Thymus (tissue), 11 donors: Measurements from ENCODE around the gene SYT14. TPM values are rescaled to one million over a fixed set of nuclear protein-coding genes. Genes with fewer than 3 reads are reported as not detected.

Source experiments
- DNase-seq, 9 donors: peaks; one replicate each; pipeline ENCODE4 v3.0.0-alpha.2; 2013; ENCODE audit warnings: low spot score in 9 of 9, low read depth in 6 of 9, missing footprints in 1 of 9
- H3K27ac ChIP-seq, 2 donors: one replicate each; pipeline ENCODE4 v1.5.1; 2013; ENCODE audit warnings: control low read depth in 1 of 2, low read depth in 1 of 2, low read length in 1 of 2, mild to moderate bottlenecking in 1 of 2, moderate library complexity in 1 of 2
- H3K27me3 ChIP-seq, 2 donors: one replicate each; pipeline ENCODE4 v1.5.1; 2013; ENCODE audit warnings: low read length in 1 of 2; ENCODE audit not compliant: control insufficient read depth in 2 of 2, insufficient read depth in 1 of 2
- H3K36me3 ChIP-seq, 2 donors: one replicate each; pipeline ENCODE4 v1.5.1; 2013; ENCODE audit warnings: low read length in 1 of 2, mild to moderate bottlenecking in 1 of 2, moderate library complexity in 1 of 2; ENCODE audit not compliant: control insufficient read depth in 2 of 2, insufficient read depth in 2 of 2
- H3K4me1 ChIP-seq, 2 donors: one replicate each; pipeline ENCODE4 v1.5.1; 2013; ENCODE audit warnings: low read length in 2 of 2; ENCODE audit not compliant: control insufficient read depth in 2 of 2, insufficient read depth in 2 of 2
- H3K4me3 ChIP-seq, 2 donors: one replicate each; pipeline ENCODE4 v1.5.1; 2013; ENCODE audit warnings: low read length in 2 of 2, control low read depth in 1 of 2, mild to moderate bottlenecking in 1 of 2
- H3K9me3 ChIP-seq, 2 donors: one replicate each; pipeline ENCODE4 v1.5.1; 2013; ENCODE audit warnings: low read length in 1 of 2, mild to moderate bottlenecking in 1 of 2; ENCODE audit not compliant: control insufficient read depth in 2 of 2, insufficient read depth in 1 of 2
- WGBS: extraction: QIAGEN DNeasy Blood & Tissue Kit; methylation state at CpG from one replicate; pipeline ENCODE4 v1.1.7; 2013; 5-methylcytosine and 5-hydroxymethylcytosine counted together
- polyA plus RNA-seq: library from polyadenylated mRNA; stranded (reverse); fragments of 200-250 nt; gene quantifications from one replicate; pipeline ENCODE4 v1.2.3, GENCODE V29; 2013
- total RNA-seq: library from RNA; stranded (reverse); fragments of 120-200 nt; gene quantifications from one replicate; pipeline ENCODE4 v1.2.4, GENCODE V29; 2013
- donor health status: healthy.

SYT14 gene
- total and polyA plus RNA-seq, 2 donors = 0.05 to 0.16 TPM

- no peaks in the 10 kb centered on the region for H3K9me3 ChIP-seq
- no peaks in the 10 kb centered on the region for H3K27me3 ChIP-seq
- no peaks in the 10 kb centered on the region for H3K36me3 ChIP-seq
- H3K4me1 ChIP-seq = no peaks in the 10 kb centered on the region
- no peak overlapping the region for H3K27ac ChIP-seq
- 91% methylated on average over 2 of the region's 2 CpGs for WGBS
- H3K4me3 ChIP-seq = no peak overlapping the region
- DNase-seq = no peak
These were observed 58.3 kb downstream of the SYT14 start for GRCh38 chr1:209996348-209996747.

- 75% methylated on average over 1 of the region's 1 CpG for WGBS
These were observed 61.0 kb downstream of the SYT14 start for GRCh38 chr1:209999005-209999404.

GRCh38 chr1:210001751-210002150 is 63.7 kb downstream of the SYT14 start:
- 86% methylated on average over 3 of the region's 3 CpGs for WGBS
- no peak overlapping the region for H3K27ac ChIP-seq
- no peak for DNase-seq
- H3K9me3 ChIP-seq = no peaks in the 10 kb centered on the region
- H3K4me3 ChIP-seq = no peak overlapping the region
- H3K36me3 ChIP-seq = no peaks in the 10 kb centered on the region
- no peaks in the 10 kb centered on the region for H3K27me3 ChIP-seq
- no peaks in the 10 kb centered on the region for H3K4me1 ChIP-seq

More at GRCh38 chr1:209999005-209999404, 61.0 kb downstream of the SYT14 start:
- H3K4me1 ChIP-seq = no peaks in the 10 kb centered on the region
- no peaks in the 10 kb centered on the region for H3K9me3 ChIP-seq
- H3K27me3 ChIP-seq = no peaks in the 10 kb centered on the region
- H3K27ac ChIP-seq = no peak overlapping the region
- no peak overlapping the region for H3K4me3 ChIP-seq
- H3K36me3 ChIP-seq = no peaks in the 10 kb centered on the region
- DNase-seq = no peak

DNA sequence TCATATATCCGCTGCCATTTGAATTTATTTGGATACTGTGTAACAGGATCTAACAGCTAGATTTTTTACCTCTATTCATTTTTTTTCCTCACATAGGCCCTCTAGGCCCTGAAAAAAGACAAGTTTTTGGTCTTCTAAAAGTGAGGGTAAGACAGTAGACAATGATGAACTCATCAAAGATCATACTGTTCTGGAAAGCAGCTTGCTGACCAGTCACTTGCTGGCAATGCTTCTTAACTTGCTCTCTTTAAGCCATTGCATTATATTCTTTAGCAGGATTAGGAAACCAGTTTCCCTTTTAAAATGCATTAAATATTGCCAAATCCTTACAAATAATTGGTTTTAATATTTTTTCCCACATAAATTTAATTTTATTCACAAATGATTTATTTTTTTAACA is 65.5 kb downstream of the SYT14 start:
- Histone ChIP-seq H3K27ac (no peak overlapping the region), H3K4me3 (no peak overlapping the region), H3K4me1 (no peaks in the 10 kb centered on the region), H3K9me3 (no peaks in the 10 kb centered on the region), H3K27me3 (no peaks in the 10 kb centered on the region), H3K36me3 (no peaks in the 10 kb centered on the region)
- WGBS = 97% methylated on average over 1 of the region's 1 CpG
- no peak for DNase-seq

GRCh38 chr1:210010161-210010560 is 72.1 kb downstream of the SYT14 start:
- Histone ChIP-seq H3K36me3 (no peaks in the 10 kb centered on the region), H3K27ac (no peak overlapping the region), H3K4me1 (no peaks in the 10 kb centered on the region), H3K27me3 (no peaks in the 10 kb centered on the region), H3K9me3 (no peaks in the 10 kb centered on the region), H3K4me3 (no peak overlapping the region)
- DNase-seq = no peak
- 97% methylated on average over 2 of the region's 2 CpGs for WGBS

- no peaks in the 10 kb centered on the region for H3K9me3 ChIP-seq
- no peaks in the 10 kb centered on the region for H3K27me3 ChIP-seq
- H3K36me3 ChIP-seq = no peaks in the 10 kb centered on the region
- H3K4me3 ChIP-seq = no peak overlapping the region
- WGBS = 95% methylated on average over 4 of the region's 4 CpGs
- DNase-seq = no peak
- H3K27ac ChIP-seq = no peak overlapping the region
- no peaks in the 10 kb centered on the region for H3K4me1 ChIP-seq
These were observed 83.3 kb downstream of the SYT14 start for GRCh38 chr1:210021145-210021860.

- no peaks in the 10 kb centered on the region for H3K36me3 ChIP-seq
- H3K9me3 ChIP-seq = no peaks in the 10 kb centered on the region
- H3K4me1 ChIP-seq = no peaks in the 10 kb centered on the region
- H3K4me3 ChIP-seq = no peak overlapping the region
- no peak overlapping the region for H3K27ac ChIP-seq
- H3K27me3 ChIP-seq = no peaks in the 10 kb centered on the region
- DNase-seq = no peak
These were observed 84.0 kb downstream of the SYT14 start for GRCh38 chr1:210022044-210022443.

GRCh38 chr1:210024282-210024681 is 86.3 kb downstream of the SYT14 start:
- Histone ChIP-seq H3K4me3 (no peak overlapping the region), H3K4me1 (no peaks in the 10 kb centered on the region), H3K9me3 (no peaks in the 10 kb centered on the region), H3K27me3 (no peaks in the 10 kb centered on the region), H3K36me3 (no peaks in the 10 kb centered on the region), H3K27ac (no peak overlapping the region)
- no peak for DNase-seq
- WGBS = 97% methylated on average over 2 of the region's 2 CpGs

DNA sequence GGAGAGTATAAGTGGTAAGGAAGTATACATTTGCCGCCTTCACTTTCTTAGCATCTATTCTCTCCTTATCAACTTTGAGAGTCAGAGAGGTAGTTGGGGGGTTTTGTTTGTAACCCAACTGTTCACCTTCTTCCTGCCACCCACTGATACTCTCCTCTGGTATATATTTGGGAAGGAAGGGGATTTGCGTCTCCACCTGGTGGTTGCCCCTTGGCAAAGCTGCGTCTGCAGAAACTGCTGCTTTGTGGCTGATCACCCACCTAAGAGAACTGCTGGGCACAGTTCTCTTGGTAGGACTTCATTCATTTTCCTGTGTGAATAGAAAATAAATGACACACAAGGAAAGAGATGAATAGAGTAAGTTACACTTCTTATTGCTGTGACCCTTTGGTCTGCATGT is 87.0 kb downstream of the SYT14 start:
- no peak for DNase-seq
- no peaks in the 10 kb centered on the region for H3K4me1 ChIP-seq
- no peak overlapping the region for H3K27ac ChIP-seq
- no peaks in the 10 kb centered on the region for H3K9me3 ChIP-seq
- H3K4me3 ChIP-seq = no peak overlapping the region
- no peaks in the 10 kb centered on the region for H3K36me3 ChIP-seq
- no peaks in the 10 kb centered on the region for H3K27me3 ChIP-seq
- 87% methylated on average over 3 of the region's 3 CpGs for WGBS
